ENCODE measurements around the gene LIN37.

The LIN37 gene

GRCh38 chr19:35777961-35778360 lies 29.6 kb downstream of the LIN37 start:
- Histone ChIP-seq H3K9ac (ENCODE audit: low read length) (no peak overlapping the region), H3K9me3 (ENCODE audit: low read length) (no peaks in the 10 kb centered on the region)

DNA sequence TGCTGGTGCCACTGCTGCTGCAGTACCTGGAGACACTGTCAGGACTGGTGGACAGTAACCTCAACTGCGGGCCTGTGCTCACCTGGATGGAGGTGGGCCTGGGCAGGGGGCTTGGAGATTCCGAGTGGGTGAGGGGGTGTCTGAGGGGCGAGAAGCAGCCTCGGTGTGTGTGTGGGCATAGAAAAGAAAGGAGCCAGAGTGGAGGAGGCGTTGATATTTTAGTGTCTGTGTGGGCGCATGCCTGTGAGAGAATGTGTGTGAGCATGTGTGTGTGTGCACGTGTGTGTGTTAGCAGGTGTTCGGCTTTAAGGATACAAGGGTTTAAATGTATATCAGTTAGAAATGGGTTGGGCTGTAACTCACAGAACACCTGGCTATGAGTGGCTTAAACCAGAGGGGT lies 30.7 kb downstream of the LIN37 start:
- H4K20me1 ChIP-seq (ENCODE audit: insufficient read depth, low read length), result no peaks in the 10 kb centered on the region
- H3K27ac ChIP-seq (ENCODE audit: low read depth, low read length, poor library complexity, severe bottlenecking), result no peak overlapping the region
- H3K9me2 ChIP-seq (ENCODE audit: low read depth, low read length), result no peaks in the 10 kb centered on the region
- no peak overlapping the region for H3K4me3 ChIP-seq (ENCODE audit: low read depth, low read length, poor library complexity, severe bottlenecking)
- H2AFZ ChIP-seq (ENCODE audit: low read length), result no peak overlapping the region
- H3K9ac ChIP-seq (ENCODE audit: low read length), result no peak overlapping the region
- peaks cover 19% of the 10 kb centered on the region for H3K4me1 ChIP-seq (ENCODE audit: insufficient read depth, low read length, severe bottlenecking)
- no peaks in the 10 kb centered on the region for H3F3A ChIP-seq (ENCODE audit: insufficient read depth, low read length)
- H3K4me2 ChIP-seq (ENCODE audit: low read length), result no peak overlapping the region
- no peaks in the 10 kb centered on the region for H3K9me3 ChIP-seq (ENCODE audit: low read length)
- no peaks in the 10 kb centered on the region for H3K79me2 ChIP-seq (ENCODE audit: insufficient read depth, low read length)
- TF ChIP-seq CTCF (IDR thresholded peaks at IDR 0.05; ENCODE audit: low read length), result no peak
- TF ChIP-seq EZH2 (IDR thresholded peaks at IDR 0.05; ENCODE audit: borderline replicate concordance, low read length), result no peak
- peaks cover 15% of the 10 kb centered on the region; the same call in 1 of the 2 replicates for H3K36me3 ChIP-seq (ENCODE audit: insufficient read depth, low read length)
- no peaks in the 10 kb centered on the region for H3K27me3 ChIP-seq (ENCODE audit: insufficient read depth, low read length)

More at GRCh38 chr19:35777961-35778360, 29.6 kb downstream of the LIN37 start:
- Histone ChIP-seq H3K27me3 (ENCODE audit: insufficient read depth, low read length) (no peaks in the 10 kb centered on the region), H3K36me3 (ENCODE audit: insufficient read depth, low read length) (peaks cover 14% of the 10 kb centered on the region; the same call in 1 of the 2 replicates), H3K27ac (ENCODE audit: low read depth, low read length, poor library complexity, severe bottlenecking) (no peak overlapping the region), H2AFZ (ENCODE audit: low read length) (no peak overlapping the region), H3K4me2 (ENCODE audit: low read length) (no peak overlapping the region), H3F3A (ENCODE audit: insufficient read depth, low read length) (no peaks in the 10 kb centered on the region), H3K79me2 (ENCODE audit: insufficient read depth, low read length) (no peaks in the 10 kb centered on the region), H3K9me2 (ENCODE audit: low read depth, low read length) (no peaks in the 10 kb centered on the region), H3K4me3 (ENCODE audit: low read depth, low read length, poor library complexity, severe bottlenecking) (no peak overlapping the region), H4K20me1 (ENCODE audit: insufficient read depth, low read length) (no peaks in the 10 kb centered on the region), H3K4me1 (ENCODE audit: insufficient read depth, low read length, severe bottlenecking) (peaks cover 19% of the 10 kb centered on the region)
- no peak for TF ChIP-seq EZH2 (IDR thresholded peaks at IDR 0.05; ENCODE audit: borderline replicate concordance, low read length)
- no peak for TF ChIP-seq CTCF (IDR thresholded peaks at IDR 0.05; ENCODE audit: low read length)

DNA sequence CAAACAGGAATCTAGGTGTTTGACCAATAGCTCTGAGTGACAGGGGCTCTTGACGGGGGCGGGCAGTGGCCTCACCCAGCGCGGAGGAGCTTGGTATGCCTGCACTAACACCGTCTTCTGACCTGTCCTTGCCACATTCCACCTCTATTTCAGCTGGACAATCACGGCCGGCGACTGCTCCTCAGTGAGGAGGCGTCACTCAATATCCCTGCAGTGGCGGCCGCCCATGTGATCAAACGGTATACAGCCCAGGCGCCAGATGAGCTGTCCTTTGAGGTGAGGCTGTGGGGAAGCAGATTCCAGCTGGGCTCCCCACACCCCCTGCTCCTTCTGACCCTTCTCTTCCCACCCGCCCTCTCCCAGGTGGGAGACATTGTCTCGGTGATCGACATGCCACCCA lies 31.7 kb downstream of the LIN37 start:
- H3K9me2 ChIP-seq (ENCODE audit: low read depth, low read length), result no peaks in the 10 kb centered on the region
- no peaks in the 10 kb centered on the region for H3K79me2 ChIP-seq (ENCODE audit: insufficient read depth, low read length)
- no peak overlapping the region for H3K4me3 ChIP-seq (ENCODE audit: low read depth, low read length, poor library complexity, severe bottlenecking)
- TF ChIP-seq CTCF (IDR thresholded peaks at IDR 0.05; ENCODE audit: low read length), result no peak
- no peak for TF ChIP-seq EZH2 (IDR thresholded peaks at IDR 0.05; ENCODE audit: borderline replicate concordance, low read length)
- no peaks in the 10 kb centered on the region for H4K20me1 ChIP-seq (ENCODE audit: insufficient read depth, low read length)
- no peaks in the 10 kb centered on the region for H3K9me3 ChIP-seq (ENCODE audit: low read length)
- no peak overlapping the region for H3K4me2 ChIP-seq (ENCODE audit: low read length)
- H3K4me1 ChIP-seq (ENCODE audit: insufficient read depth, low read length, severe bottlenecking), result peaks cover 10% of the 10 kb centered on the region
- no peaks in the 10 kb centered on the region for H3K27me3 ChIP-seq (ENCODE audit: insufficient read depth, low read length)
- peaks cover 15% of the 10 kb centered on the region for H3K36me3 ChIP-seq (ENCODE audit: insufficient read depth, low read length)
- H3F3A ChIP-seq (ENCODE audit: insufficient read depth, low read length), result no peaks in the 10 kb centered on the region
- H2AFZ ChIP-seq (ENCODE audit: low read length), result no peak overlapping the region
- H3K27ac ChIP-seq (ENCODE audit: low read depth, low read length, poor library complexity, severe bottlenecking), result no peak overlapping the region
- no peak overlapping the region for H3K9ac ChIP-seq (ENCODE audit: low read length)
